ENCODE data around the gene FRMD4A. TPM values are rescaled to one million over a fixed set of nuclear protein-coding genes. Genes with fewer than 3 reads are reported as not detected.

The FRMD4A gene
- total RNA-seq, 1 experiment from 2014 or later, result 7.1 TPM

GRCh38 chr10:13969118-13969791, 361.5 kb downstream of the FRMD4A start:
- DNase-seq (peak; percentile 2), ATAC-seq (no peak)
- Histone ChIP-seq H3K27ac (ENCODE audit: low read length) (no peak overlapping the region), H3K9me3 (ENCODE audit: low read length) (no peaks in the 10 kb centered on the region), H3K27me3 (ENCODE audit: low read length) (no peaks in the 10 kb centered on the region), H3K4me1 (ENCODE audit: insufficient read depth, low read length) (no peaks in the 10 kb centered on the region), H3K9me2 (replicated peaks; ENCODE audit: low read length) (no peaks in the 10 kb centered on the region), H3K4me3 (ENCODE audit: low read length) (no peak overlapping the region), H3K4me2 (ENCODE audit: low read length) (no peak overlapping the region), H3K9ac (ENCODE audit: low read length) (no peak overlapping the region), H2AFZ (ENCODE audit: low read length) (no peak overlapping the region), H3K36me3 (ENCODE audit: low read depth, low read length) (no peaks in the 10 kb centered on the region), H4K20me1 (ENCODE audit: low read length) (no peaks in the 10 kb centered on the region), H3K79me2 (ENCODE audit: low read length) (no peaks in the 10 kb centered on the region), H3F3A (ENCODE audit: low read length, unreplicated experiment) (no peaks in the 10 kb centered on the region)
- intact Hi-C loops (cut with micrococcal nuclease), result no loop called here
- BruUV-seq (replicated peaks), result no TSS peak
- TF ChIP-seq EZH2phosphoT487 (IDR thresholded peaks at IDR 0.05; ENCODE audit: borderline replicate concordance, low read length) (no peak), EZH2 (IDR thresholded peaks at IDR 0.05; ENCODE audit: low read length, unreplicated experiment) (no peak)
- TF ChIP-seq, protein P1, sequence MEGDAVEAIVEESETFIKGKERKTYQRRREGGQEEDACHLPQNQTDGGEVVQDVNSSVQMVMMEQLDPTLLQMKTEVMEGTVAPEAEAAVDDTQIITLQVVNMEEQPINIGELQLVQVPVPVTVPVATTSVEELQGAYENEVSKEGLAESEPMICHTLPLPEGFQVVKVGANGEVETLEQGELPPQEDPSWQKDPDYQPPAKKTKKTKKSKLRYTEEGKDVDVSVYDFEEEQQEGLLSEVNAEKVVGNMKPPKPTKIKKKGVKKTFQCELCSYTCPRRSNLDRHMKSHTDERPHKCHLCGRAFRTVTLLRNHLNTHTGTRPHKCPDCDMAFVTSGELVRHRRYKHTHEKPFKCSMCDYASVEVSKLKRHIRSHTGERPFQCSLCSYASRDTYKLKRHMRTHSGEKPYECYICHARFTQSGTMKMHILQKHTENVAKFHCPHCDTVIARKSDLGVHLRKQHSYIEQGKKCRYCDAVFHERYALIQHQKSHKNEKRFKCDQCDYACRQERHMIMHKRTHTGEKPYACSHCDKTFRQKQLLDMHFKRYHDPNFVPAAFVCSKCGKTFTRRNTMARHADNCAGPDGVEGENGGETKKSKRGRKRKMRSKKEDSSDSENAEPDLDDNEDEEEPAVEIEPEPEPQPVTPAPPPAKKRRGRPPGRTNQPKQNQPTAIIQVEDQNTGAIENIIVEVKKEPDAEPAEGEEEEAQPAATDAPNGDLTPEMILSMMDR (conservative IDR thresholded peaks at IDR 0.05; ENCODE audit: low read depth, low read length), result no peak
- POLR2A ChIA-PET (ENCODE audit: unreplicated experiment), result no interaction called here
- CTCF ChIA-PET, result no interaction called here

GRCh38 chr10:13961853-13962252, 368.9 kb downstream of the FRMD4A start:
- H3F3A ChIP-seq (ENCODE audit: low read length, unreplicated experiment), result no peaks in the 10 kb centered on the region
- H3K4me2 ChIP-seq (ENCODE audit: low read length), result no peak overlapping the region
- intact Hi-C loops (cut with micrococcal nuclease), result no loop called here
- no peaks in the 10 kb centered on the region for H3K36me3 ChIP-seq (ENCODE audit: low read depth, low read length)
- no peak overlapping the region for H3K27ac ChIP-seq (ENCODE audit: low read length)
- no peaks in the 10 kb centered on the region for H3K4me1 ChIP-seq (ENCODE audit: insufficient read depth, low read length)
- DNase-seq (no peak), ATAC-seq (no peak)
- no peak overlapping the region for H3K4me3 ChIP-seq (ENCODE audit: low read length)
- H2AFZ ChIP-seq (ENCODE audit: low read length), result no peak overlapping the region
- no peak overlapping the region for H3K9ac ChIP-seq (ENCODE audit: low read length)
- no TSS peak for BruUV-seq (replicated peaks)
- H4K20me1 ChIP-seq (ENCODE audit: low read length), result no peaks in the 10 kb centered on the region
- no peaks in the 10 kb centered on the region for H3K79me2 ChIP-seq (ENCODE audit: low read length)
- TF ChIP-seq EZH2phosphoT487 (IDR thresholded peaks at IDR 0.05; ENCODE audit: borderline replicate concordance, low read length), result no peak
- TF ChIP-seq EZH2 (IDR thresholded peaks at IDR 0.05; ENCODE audit: low read length, unreplicated experiment), result no peak
- TF ChIP-seq, protein P1 (conservative IDR thresholded peaks at IDR 0.05; ENCODE audit: low read depth, low read length), result no peak
- no peaks in the 10 kb centered on the region for H3K9me3 ChIP-seq (ENCODE audit: low read length)
- CTCF ChIA-PET, result no interaction called here
- no peaks in the 10 kb centered on the region for H3K27me3 ChIP-seq (ENCODE audit: low read length)
- POLR2A ChIA-PET (ENCODE audit: unreplicated experiment), result no interaction called here
- no peaks in the 10 kb centered on the region for H3K9me2 ChIP-seq (replicated peaks; ENCODE audit: low read length)

DNA sequence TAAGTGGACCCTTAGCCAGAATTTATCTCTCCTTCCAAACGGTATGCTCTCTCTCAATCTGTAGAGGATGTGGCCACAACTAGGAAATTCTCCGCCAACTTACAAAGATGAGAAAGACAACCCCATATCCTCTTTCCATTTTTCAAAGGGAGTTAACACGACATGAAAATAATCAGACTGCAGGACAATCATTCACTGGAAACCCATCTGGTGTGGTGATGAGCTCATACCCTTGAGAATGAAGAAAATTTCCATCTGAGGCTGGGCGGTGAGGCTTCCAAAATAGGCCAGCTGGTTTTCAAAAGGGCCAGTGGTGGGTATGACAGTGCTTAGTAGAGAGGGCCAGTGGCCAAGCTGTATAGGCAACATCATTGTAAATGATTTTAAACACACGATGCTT, 369.6 kb downstream of the FRMD4A start:
- H3K4me1 ChIP-seq (ENCODE audit: insufficient read depth, low read length), result no peaks in the 10 kb centered on the region
- H3K9me3 ChIP-seq (ENCODE audit: low read length), result no peaks in the 10 kb centered on the region
- H3K79me2 ChIP-seq (ENCODE audit: low read length), result no peaks in the 10 kb centered on the region
- no peak overlapping the region for H3K4me2 ChIP-seq (ENCODE audit: low read length)
- H3K9me2 ChIP-seq (replicated peaks; ENCODE audit: low read length), result no peaks in the 10 kb centered on the region
- TF ChIP-seq, protein P1 (conservative IDR thresholded peaks at IDR 0.05; ENCODE audit: low read depth, low read length), result no peak
- TF ChIP-seq EZH2 (IDR thresholded peaks at IDR 0.05; ENCODE audit: low read length, unreplicated experiment), result no peak
- TF ChIP-seq EZH2phosphoT487 (IDR thresholded peaks at IDR 0.05; ENCODE audit: borderline replicate concordance, low read length), result no peak
- ATAC-seq, result no peak
- H3K9ac ChIP-seq (ENCODE audit: low read length), result no peak overlapping the region
- no peak overlapping the region for H3K27ac ChIP-seq (ENCODE audit: low read length)
- CTCF ChIA-PET, result no interaction called here
- no peaks in the 10 kb centered on the region for H3K27me3 ChIP-seq (ENCODE audit: low read length)
- DNase-seq, result no peak
- H3K36me3 ChIP-seq (ENCODE audit: low read depth, low read length), result no peaks in the 10 kb centered on the region
- no peak overlapping the region for H3K4me3 ChIP-seq (ENCODE audit: low read length)
- intact Hi-C loops (cut with micrococcal nuclease), result no loop called here
- no peaks in the 10 kb centered on the region for H4K20me1 ChIP-seq (ENCODE audit: low read length)
- no TSS peak for BruUV-seq (replicated peaks)
- H3F3A ChIP-seq (ENCODE audit: low read length, unreplicated experiment), result no peaks in the 10 kb centered on the region
- POLR2A ChIA-PET (ENCODE audit: unreplicated experiment), result no interaction called here
- no peak overlapping the region for H2AFZ ChIP-seq (ENCODE audit: low read length)
